ENCODE data around the gene FIZ1. TPM values are rescaled to one million over a fixed set of nuclear protein-coding genes. Genes with fewer than 3 reads are reported as not detected.

The FIZ1 gene
- total and polyA plus RNA-seq, 4 donors, result 1.1 to 4.3 (median 2.3) TPM

DNA sequence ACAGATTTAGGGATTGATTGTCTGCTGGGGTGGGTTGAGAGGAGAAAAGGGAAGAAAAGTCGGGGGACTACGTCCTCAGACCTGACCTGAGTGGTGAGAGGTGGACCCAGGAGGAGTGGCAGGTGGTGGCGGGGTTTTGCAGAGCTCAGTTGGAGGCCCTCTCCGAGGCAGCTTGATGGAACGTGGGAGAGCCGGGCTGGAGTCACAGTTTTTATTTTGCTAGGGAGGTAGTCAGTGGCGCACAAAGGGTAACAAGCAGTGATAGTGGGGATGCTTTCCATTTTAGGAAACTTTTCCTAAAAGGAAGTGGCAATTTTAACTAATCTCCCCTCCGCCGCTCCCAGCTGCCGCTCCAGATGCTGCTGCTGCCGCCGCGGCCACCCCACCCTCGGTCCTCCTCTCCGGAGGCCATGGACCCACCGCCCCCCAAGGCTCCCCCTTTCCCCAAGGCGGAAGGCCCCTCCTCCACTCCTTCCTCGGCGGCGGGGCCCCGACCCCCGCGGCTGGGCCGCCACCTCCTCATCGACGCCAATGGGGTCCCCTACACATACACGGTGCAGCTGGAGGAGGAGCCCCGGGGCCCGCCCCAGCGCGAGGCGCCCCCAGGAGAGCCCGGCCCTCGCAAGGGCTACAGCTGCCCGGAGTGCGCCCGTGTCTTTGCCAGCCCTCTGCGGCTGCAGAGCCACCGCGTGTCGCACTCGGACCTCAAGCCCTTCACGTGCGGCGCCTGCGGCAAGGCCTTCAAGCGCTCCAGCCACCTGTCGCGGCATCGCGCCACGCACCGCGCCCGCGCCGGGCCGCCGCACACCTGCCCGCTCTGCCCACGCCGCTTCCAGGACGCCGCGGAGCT lies 43.1 kb upstream of the FIZ1 start (continued):
- TF ChIP-seq GABPA (IDR thresholded peaks at IDR 0.05 in 1 of 2, conservative IDR thresholded peaks at IDR 0.05 in 1 of 2) (no peak), HNF4A (conservative IDR thresholded peaks at IDR 0.05) (no peak), JUND (IDR thresholded peaks at IDR 0.05) (no peak), EGR1 (IDR thresholded peaks at IDR 0.05; ENCODE audit: low read depth in 2 of 2) (no peak), TAF1 (conservative IDR thresholded peaks at IDR 0.05) (no peak)

DNA sequence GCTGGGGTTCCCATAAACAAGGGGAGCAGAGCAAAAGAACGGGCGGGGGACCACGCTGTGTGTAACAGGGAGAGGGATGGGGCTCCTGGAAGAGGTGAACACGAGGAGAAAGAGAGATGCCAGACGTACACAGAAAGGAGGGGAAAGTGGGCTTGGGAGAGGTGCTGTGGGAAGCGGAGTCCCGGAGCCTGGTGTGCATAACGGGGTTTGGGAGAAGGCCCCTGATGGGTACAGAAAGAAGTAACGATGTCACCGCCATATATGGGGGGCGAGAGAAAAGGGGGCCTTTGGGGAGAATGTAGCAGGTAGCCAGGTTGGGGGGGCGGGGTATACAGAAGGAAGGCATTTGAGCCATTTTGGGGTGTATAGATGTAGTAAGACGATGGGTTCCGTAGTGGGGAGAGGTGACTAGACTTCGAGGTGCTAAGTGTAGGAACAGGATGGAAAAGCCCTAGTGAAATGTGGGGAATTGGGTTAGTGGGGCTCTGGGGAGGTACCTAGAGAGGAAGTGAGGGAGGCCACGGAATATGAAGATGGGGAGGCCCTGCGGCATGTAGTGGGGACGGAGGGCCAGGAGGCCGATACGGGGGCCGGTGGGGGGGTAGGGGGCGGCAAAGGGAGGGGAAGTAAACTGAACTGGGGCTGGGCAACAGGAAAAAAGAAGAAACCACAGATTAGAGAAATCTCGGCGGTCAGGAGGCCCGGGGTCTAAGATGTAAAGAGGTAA lies 42.3 kb upstream of the FIZ1 start:
- Histone ChIP-seq H3K4me3 (ENCODE audit: low read depth in 1 of 3, low read length in 3 of 3) (peak overlapping the region; percentile 65 to 86 (median 79)), H3K27ac (ENCODE audit: low read depth in 1 of 2, low read length in 2 of 2) (peak overlapping the region; percentile 83 to 91), H3K4me1 (ENCODE audit: control insufficient read depth in 4 of 4, insufficient read depth in 4 of 4, low read length in 3 of 4) (peaks cover 18 to 70% (median 51%) of the 10 kb centered on the region in 4 donors), H3K9me3 (ENCODE audit: control insufficient read depth in 4 of 4, low read length in 3 of 4) (no peaks in the 10 kb centered on the region), H3K27me3 (ENCODE audit: control insufficient read depth in 4 of 4, insufficient read depth in 4 of 4, low read length in 3 of 4) (no peaks in the 10 kb centered on the region), H3K36me3 (ENCODE audit: control insufficient read depth in 4 of 4, insufficient read depth in 3 of 4, low read depth in 1 of 4, low read length in 3 of 4) (peaks cover 0 to 9% (median under 1%) of the 10 kb centered on the region in 4 donors), H3K9ac (ENCODE audit: low read depth in 1 of 2, low read length in 2 of 2) (peak overlapping the region; percentile 58 to 84)
- 1% methylated on average over 25 of the region's 25 CpGs for WGBS
- TF ChIP-seq, protein P1, sequence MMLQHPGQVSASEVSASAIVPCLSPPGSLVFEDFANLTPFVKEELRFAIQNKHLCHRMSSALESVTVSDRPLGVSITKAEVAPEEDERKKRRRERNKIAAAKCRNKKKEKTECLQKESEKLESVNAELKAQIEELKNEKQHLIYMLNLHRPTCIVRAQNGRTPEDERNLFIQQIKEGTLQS (IDR thresholded peaks at IDR 0.05), result no peak
- TF ChIP-seq JUND (IDR thresholded peaks at IDR 0.05) (no peak), NR2F2 (IDR thresholded peaks at IDR 0.05) (no peak), RAD21 (IDR thresholded peaks at IDR 0.05) (no peak), GABPA (IDR thresholded peaks at IDR 0.05 in 1 of 2, conservative IDR thresholded peaks at IDR 0.05 in 1 of 2) (no peak), EGR1 (IDR thresholded peaks at IDR 0.05; ENCODE audit: low read depth in 2 of 2) (no peak), RXRA (IDR thresholded peaks at IDR 0.05) (no peak), HNF4G (IDR thresholded peaks at IDR 0.05) (no peak)
- TF ChIP-seq, protein P2, sequence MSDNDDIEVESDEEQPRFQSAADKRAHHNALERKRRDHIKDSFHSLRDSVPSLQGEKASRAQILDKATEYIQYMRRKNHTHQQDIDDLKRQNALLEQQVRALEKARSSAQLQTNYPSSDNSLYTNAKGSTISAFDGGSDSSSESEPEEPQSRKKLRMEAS (IDR thresholded peaks at IDR 0.05), result no peak
- DNase-seq (ENCODE audit: low spot score), result no peak

DNA sequence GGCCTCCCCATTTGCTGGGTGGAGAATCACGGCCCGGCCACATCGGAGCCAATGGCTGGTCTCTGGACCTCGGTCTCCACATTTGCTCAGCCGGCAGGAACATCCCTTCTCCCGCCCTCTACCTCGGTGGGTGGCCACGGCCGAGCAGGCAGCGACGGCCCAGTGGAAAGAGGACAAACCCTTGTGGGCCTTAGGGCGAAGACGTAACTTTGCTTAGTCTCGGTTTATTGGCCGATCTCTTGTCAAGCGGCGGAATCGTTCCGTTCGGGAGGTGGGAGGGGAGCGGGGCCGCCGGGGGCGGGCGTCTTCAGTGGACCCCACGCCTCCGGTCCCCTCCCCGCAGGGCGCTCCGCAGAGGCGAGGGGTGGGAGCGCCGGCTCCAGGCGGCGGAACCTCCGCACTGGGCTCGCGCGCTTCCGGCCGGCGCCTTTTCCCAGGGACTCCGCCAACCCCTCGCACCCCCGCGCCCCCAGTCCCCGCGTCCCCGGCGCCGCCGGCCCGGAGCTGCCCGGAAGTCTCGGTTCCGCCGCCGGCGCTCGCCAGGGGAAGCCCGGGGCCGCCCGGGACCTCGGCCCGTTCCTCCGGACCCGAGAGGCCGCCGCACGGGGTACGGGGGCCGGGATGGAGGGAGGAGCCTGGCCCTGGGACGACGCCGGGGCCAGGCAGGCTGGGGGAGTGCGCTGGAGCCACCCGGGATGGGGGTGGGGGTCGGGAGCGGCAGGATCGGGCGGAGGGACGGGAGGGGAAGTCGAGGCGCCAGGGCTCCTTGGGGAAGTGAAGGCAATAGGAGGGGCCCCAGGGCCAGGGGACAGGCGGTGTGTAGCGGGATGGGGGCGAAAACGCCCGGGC lies 41.5 kb upstream of the FIZ1 start, which contains the start of gene ZNF580:
ZNF580 (plus strand) TSS at position 426 of the 849 bp plus-strand sequence. CDS start 1,507 bp downstream, outside the sequence.
- DNase-seq (ENCODE audit: low spot score), result peak; percentile 74
- no peaks in the 10 kb centered on the region for H3K9me3 ChIP-seq (ENCODE audit: control insufficient read depth in 4 of 4, low read length in 3 of 4)
- under 1% methylated on average over 89 of the region's 89 CpGs for WGBS
- peak within 1 kb of the TSS; percentile 65 to 86 (median 79) for H3K4me3 ChIP-seq (ENCODE audit: low read depth in 1 of 3, low read length in 3 of 3)
- H3K9ac ChIP-seq (ENCODE audit: low read depth in 1 of 2, low read length in 2 of 2), result peak within 1 kb of the TSS; percentile 66 to 84
- peaks cover 0 to 9% (median under 1%) of the 10 kb centered on the region in 4 donors for H3K36me3 ChIP-seq (ENCODE audit: control insufficient read depth in 4 of 4, insufficient read depth in 3 of 4, low read depth in 1 of 4, low read length in 3 of 4)
- H3K4me1 ChIP-seq (ENCODE audit: control insufficient read depth in 4 of 4, insufficient read depth in 4 of 4, low read length in 3 of 4), result peaks cover 26 to 78% (median 58%) of the 10 kb centered on the region in 4 donors
- no peaks in the 10 kb centered on the region for H3K27me3 ChIP-seq (ENCODE audit: control insufficient read depth in 4 of 4, insufficient read depth in 4 of 4, low read length in 3 of 4)
- TF ChIP-seq GABPA (IDR thresholded peaks at IDR 0.05 in 1 of 2, conservative IDR thresholded peaks at IDR 0.05 in 1 of 2) (peak in 1 of 2 donors; percentile 51), RXRA (IDR thresholded peaks at IDR 0.05) (no peak)
- peak within 1 kb of the TSS; percentile 83 to 91 for H3K27ac ChIP-seq (ENCODE audit: low read depth in 1 of 2, low read length in 2 of 2)

Data from liver (tissue), 9 donors.